Keratinocyte (primary cell): Measurements from ENCODE around the gene UBASH3B. TPM values are rescaled to one million over a fixed set of nuclear protein-coding genes. Genes with fewer than 3 reads are reported as not detected.
A peak's percentile ranks its signal among the peaks of the same experiment; 100 is the strongest.

ENCODE experiments used
- DNase-seq: peaks from one replicate; pipeline ENCODE4 v3.0.0-alpha.2; 2011; ENCODE audit warnings: low read depth, missing footprints, low spot score
- FAIRE-seq: peaks from 2 replicates; lab custom pipeline; 2011; peaks lifted over from hg19 to GRCh38; lab: Jason Lieb, UNC
- H2AFZ ChIP-seq: 2 replicates; pipeline ENCODE4 v1.6.0; 2012; ENCODE audit warnings: low read length, control low read depth, inconsistent platforms; ENCODE audit not compliant: control insufficient read depth
- H3K27ac ChIP-seq: 2 replicates; pipeline ENCODE4 v1.5.1; 2011; ENCODE audit warnings: low read length; ENCODE audit not compliant: control insufficient read depth, insufficient read depth
- H3K27me3 ChIP-seq: 3 replicates; pipeline ENCODE4 v1.6.0; 2011; ENCODE audit warnings: low read length; ENCODE audit not compliant: control insufficient read depth, insufficient read depth; ENCODE audit errors: extremely low read depth
- H3K36me3 ChIP-seq, 2 experiments: 2 replicates in 1 of 2; 3 replicates in 1 of 2; pipeline ENCODE4 v1.5.1; 2011; ENCODE audit warnings: low read length in 2 of 2, mild to moderate bottlenecking in 1 of 2; ENCODE audit not compliant: control insufficient read depth in 2 of 2, insufficient read depth in 2 of 2; ENCODE audit errors: extremely low read depth in 1 of 2
- H3K4me1 ChIP-seq: 3 replicates; pipeline ENCODE4 v1.5.1; 2011; ENCODE audit warnings: low read length; ENCODE audit not compliant: control insufficient read depth, insufficient read depth; ENCODE audit errors: extremely low read depth
- H3K4me2 ChIP-seq: 3 replicates; pipeline ENCODE4 v1.6.0; 2011; ENCODE audit warnings: low read depth, low read length; ENCODE audit not compliant: control insufficient read depth, insufficient read depth; ENCODE audit errors: extremely low read depth
- H3K4me3 ChIP-seq, 3 experiments: fragments of 200-600 bp in 1 of 3; sonication (generic) in 1 of 3; 2 replicates in 2 of 3; 3 replicates in 1 of 3; pipeline ENCODE4 v1.5.1; 2011 to 2016; ENCODE audit warnings: low read length in 3 of 3, mild to moderate bottlenecking in 3 of 3, control low read depth in 2 of 3, inconsistent platforms in 1 of 3, low read depth in 1 of 3, mixed read lengths in 1 of 3, mixed run types in 1 of 3, moderate library complexity in 1 of 3; ENCODE audit not compliant: control insufficient read depth in 2 of 3, insufficient read depth in 2 of 3; ENCODE audit errors: extremely low read depth in 1 of 3
- H3K79me2 ChIP-seq: 2 replicates; pipeline ENCODE4 v1.6.0; 2012; ENCODE audit warnings: low read length; ENCODE audit not compliant: control insufficient read depth, insufficient read depth
- H3K9ac ChIP-seq: 3 replicates; pipeline ENCODE4 v1.6.0; 2011; ENCODE audit warnings: low read length; ENCODE audit not compliant: control insufficient read depth, insufficient read depth; ENCODE audit errors: extremely low read depth
- H3K9me1 ChIP-seq: 3 replicates; pipeline ENCODE4 v1.6.0; 2011; ENCODE audit warnings: low read length; ENCODE audit not compliant: control insufficient read depth, insufficient read depth; ENCODE audit errors: extremely low read depth
- H3K9me3 ChIP-seq: 2 replicates; pipeline ENCODE4 v1.5.1; 2012; ENCODE audit warnings: low read depth, low read length; ENCODE audit not compliant: control insufficient read depth
- H4K20me1 ChIP-seq: 3 replicates; pipeline ENCODE4 v1.6.0; 2011; ENCODE audit warnings: low read length; ENCODE audit not compliant: control insufficient read depth, insufficient read depth; ENCODE audit errors: extremely low read depth
- CTCF ChIP-seq, 3 experiments: IDR thresholded peaks in 1 of 3; conservative IDR thresholded peaks in 1 of 3; optimal IDR thresholded peaks in 1 of 3; 2 replicates in 2 of 3; 3 replicates in 1 of 3; pipeline versions ENCODE3 to v1.5.1; 2011; ENCODE audit warnings: low read length in 3 of 3, mild to moderate bottlenecking in 3 of 3, moderate library complexity in 2 of 3, control low read depth in 1 of 3, inconsistent platforms in 1 of 3; ENCODE audit not compliant: insufficient read depth in 2 of 3; ENCODE audit errors: extremely low read depth in 1 of 3
- EZH2 ChIP-seq: IDR thresholded peaks from one replicate; pipeline ENCODE4 v1.6.1; 2012; ENCODE audit warnings: inconsistent platforms, mild to moderate bottlenecking, low read length, moderate library complexity
- dilution Hi-C: fragments of 300-500 bp; cut with MboI; formaldehyde crosslinking; loops from one replicate; pipeline ENCODE4 v1.7.0; 2020; ENCODE audit warnings: low sequenced_read_pairs; ENCODE audit not compliant: extremely low pct_ligation_motif_present
- polyA plus RNA-seq, 5 experiments: library from polyadenylated mRNA; depleted of rRNA in 3 of 5; stranded (reverse) in 3 of 5; stranded (forward) in 1 of 5; unstranded in 1 of 5; fragments of >200 nt; gene quantifications; 1 replicate in 1 of 5; 2 replicates in 3 of 5; 3 replicates in 1 of 5; pipeline versions ENCODE4 v1.2.1 to v1.2.3, GENCODE V29; 2011 to 2012; ENCODE audit warnings: missing spikeins in 2 of 5, low read depth in 1 of 5, low replicate concordance in 1 of 5

UBASH3B gene
- polyA plus RNA-seq, 1 donor (not counting 4 experiments of a cell fraction or from before 2014, with no cell fraction given) = 25.0 TPM

GRCh38 chr11:122642971-122643370 is 12.6 kb upstream of the UBASH3B start:
- FAIRE-seq = no peak
- Histone ChIP-seq H3K27me3 (no peaks in the 10 kb centered on the region), H3K9me3 (no peaks in the 10 kb centered on the region), H3K9ac (no peak overlapping the region), H2AFZ (no peak overlapping the region), H3K4me3 (no peak overlapping the region), H3K4me1 (peaks cover 20% of the 10 kb centered on the region), H3K36me3 (no peaks in the 10 kb centered on the region), H3K9me1 (no peaks in the 10 kb centered on the region), H3K4me2 (peak overlapping the region; percentile 10), H3K79me2 (no peaks in the 10 kb centered on the region), H4K20me1 (no peaks in the 10 kb centered on the region), H3K27ac (peak overlapping the region; percentile 38)
- TF ChIP-seq CTCF (optimal IDR thresholded peaks at IDR 0.05 in 1 of 3, IDR thresholded peaks at IDR 0.05 in 1 of 3, conservative IDR thresholded peaks at IDR 0.05 in 1 of 3; ENCODE audit: extremely low read depth in 1 of 3, insufficient read depth in 2 of 3, low read length in 3 of 3) (no peak), EZH2 (no peak)
- DNase-seq = no peak
- dilution Hi-C loops = no loop called here

- Histone ChIP-seq H2AFZ (no peak overlapping the region), H3K27me3 (no peaks in the 10 kb centered on the region), H3K36me3 (no peaks in the 10 kb centered on the region), H3K4me3 (no peak overlapping the region), H3K9me1 (no peaks in the 10 kb centered on the region), H3K4me2 (no peak overlapping the region), H3K9ac (no peak overlapping the region), H4K20me1 (no peaks in the 10 kb centered on the region), H3K4me1 (peaks cover 20% of the 10 kb centered on the region), H3K27ac (no peak overlapping the region), H3K9me3 (no peaks in the 10 kb centered on the region), H3K79me2 (no peaks in the 10 kb centered on the region)
- DNase-seq = no peak
- TF ChIP-seq CTCF (optimal IDR thresholded peaks at IDR 0.05 in 1 of 3, IDR thresholded peaks at IDR 0.05 in 1 of 3, conservative IDR thresholded peaks at IDR 0.05 in 1 of 3; ENCODE audit: extremely low read depth in 1 of 3, insufficient read depth in 2 of 3, low read length in 3 of 3) = no peak
- TF ChIP-seq EZH2 = no peak
- dilution Hi-C loops = no loop called here
- FAIRE-seq = peak; percentile 5
Measured at GRCh38 chr11:122645847-122646246, 9.7 kb upstream of the UBASH3B start.
